ENCODE measurements around the gene RAB7B.

Gene RAB7B

DNA sequence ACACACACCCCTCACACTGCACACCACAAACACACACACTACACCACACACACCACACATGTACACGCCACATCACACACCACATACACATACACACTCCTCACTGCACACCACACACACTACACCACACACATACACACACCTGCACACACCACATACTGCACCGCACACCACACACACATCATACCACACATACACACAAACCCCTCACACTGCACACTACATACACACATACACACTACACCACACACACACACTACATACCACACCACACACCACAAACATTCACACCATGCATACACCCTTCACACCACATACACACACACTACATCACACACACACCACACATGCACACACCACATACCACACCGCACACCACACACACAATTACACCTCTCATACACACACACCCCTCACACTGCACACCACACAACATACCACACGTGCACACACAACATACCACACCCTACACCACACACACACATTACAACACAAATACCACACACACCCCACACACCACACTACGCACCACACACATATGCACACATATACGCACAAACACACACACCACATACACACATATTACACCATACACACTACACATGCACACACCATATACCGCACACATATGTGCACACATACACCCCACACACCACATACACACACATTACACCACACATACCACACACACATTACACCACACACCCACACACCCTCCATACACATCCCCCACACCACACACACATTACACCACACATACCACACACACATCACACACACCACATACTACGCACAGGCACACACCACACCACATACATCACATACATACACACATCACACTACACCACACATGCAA lies 29.6 kb downstream of the RAB7B start:
- DNase-seq (ENCODE audit: low read depth) = no peak

DNA sequence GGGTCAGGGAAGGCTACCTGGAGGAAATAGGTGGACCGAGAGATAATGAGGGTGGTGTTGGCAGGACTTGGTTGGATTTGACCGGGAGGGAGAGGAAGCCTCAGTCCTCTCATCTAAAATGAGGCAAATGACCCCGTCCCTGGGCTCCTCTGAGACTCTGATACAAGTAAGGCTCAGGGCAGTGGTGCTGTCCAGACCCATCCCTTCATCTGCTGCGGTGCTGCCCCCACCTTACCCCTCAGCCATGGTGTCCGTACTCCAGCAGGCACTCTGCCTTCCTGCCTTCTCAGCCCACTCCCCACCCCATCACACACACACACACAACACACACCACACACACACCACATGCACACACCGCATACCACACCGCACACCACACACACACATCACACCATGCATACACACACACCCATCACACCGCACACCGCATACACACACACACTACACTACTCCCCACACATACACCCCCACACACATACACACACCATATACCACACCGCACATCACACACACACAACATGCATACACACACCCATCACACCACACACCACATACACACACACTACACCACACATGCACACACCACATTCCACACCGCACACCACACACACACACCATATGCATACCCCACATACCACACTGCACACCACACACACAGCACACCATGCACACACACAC lies 30.6 kb downstream of the RAB7B start:
- DNase-seq (ENCODE audit: low read depth) = no peak

- DNase-seq (ENCODE audit: low read depth) = no peak
These were observed 31.1 kb downstream of the RAB7B start for GRCh38 chr1:205972081-205972480.

DNA sequence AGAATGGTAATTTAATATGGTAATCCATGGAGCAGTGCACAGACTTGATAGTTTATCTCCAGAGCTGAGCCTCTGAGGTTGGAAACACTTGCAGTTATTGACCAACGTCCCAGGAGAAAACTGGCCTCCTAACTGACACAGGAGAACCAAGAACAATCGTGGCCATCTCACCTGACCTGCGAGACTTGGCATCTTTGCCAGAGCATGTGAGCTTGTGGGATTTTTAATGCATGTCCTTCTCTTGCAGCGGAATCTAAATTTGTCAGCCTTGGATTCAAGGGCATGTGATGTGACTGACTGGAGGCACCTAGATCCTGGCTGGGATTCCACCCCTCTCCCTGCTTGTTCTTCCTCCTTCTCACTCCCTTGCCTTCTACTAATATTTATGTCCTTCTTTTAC lies 32.1 kb downstream of the RAB7B start:
- DNase-seq (ENCODE audit: low read depth) = no peak

DNA sequence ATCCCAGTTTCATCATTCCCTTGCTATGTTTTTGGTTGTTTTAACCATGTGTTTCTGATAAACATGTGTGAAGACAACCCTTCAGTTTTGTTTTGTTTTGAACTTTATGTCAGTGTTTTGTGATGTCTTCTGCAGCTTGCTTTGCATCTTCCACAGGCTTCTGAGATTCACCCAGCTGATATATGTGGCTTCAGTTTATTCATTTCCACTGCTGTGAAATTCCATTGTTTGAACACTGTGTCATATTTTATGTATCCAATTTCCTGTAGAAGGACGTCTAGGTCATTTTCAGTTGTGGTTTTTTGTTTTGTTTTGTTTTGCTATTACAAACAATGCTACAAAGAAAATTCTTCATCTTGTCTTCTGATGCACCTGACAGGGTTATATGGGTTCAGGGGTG lies 32.7 kb downstream of the RAB7B start:
- no peak for DNase-seq (ENCODE audit: low read depth)

GRCh38 chr1:205969229-205969628 lies 34.0 kb downstream of the RAB7B start:
- DNase-seq (ENCODE audit: low read depth) = no peak

- DNase-seq (ENCODE audit: low read depth) = no peak
These were observed 35.5 kb downstream of the RAB7B start for GRCh38 chr1:205967554-205968335.

GRCh38 chr1:205965036-205965884 lies 37.9 kb downstream of the RAB7B start:
- DNase-seq (ENCODE audit: low read depth) = no peak

- DNase-seq (ENCODE audit: low read depth) = no peak
These were observed 39.6 kb downstream of the RAB7B start for GRCh38 chr1:205963352-205964155.

DNA sequence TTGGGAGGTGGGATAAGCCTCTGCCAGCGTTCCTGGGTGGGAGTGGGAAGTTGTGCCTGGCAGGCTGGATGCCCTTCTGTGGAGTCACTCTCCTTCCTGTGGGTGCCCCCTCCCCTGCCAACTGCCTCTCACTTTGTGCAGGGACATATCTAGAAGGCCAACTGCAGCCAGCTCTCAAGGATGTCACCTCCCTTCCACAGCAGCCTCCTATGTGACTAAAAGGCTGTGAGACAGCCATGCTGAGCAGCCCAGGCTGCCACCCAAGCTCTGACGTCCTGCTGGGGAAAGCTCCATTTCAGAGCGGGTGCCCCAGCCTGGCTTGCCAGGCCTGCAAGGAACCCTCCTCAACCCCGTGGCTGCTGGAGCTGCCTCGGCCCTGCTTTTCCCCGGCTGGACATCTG lies 40.4 kb downstream of the RAB7B start:
- DNase-seq (ENCODE audit: low read depth) = no peak

- no peak for DNase-seq (ENCODE audit: low read depth)
These were observed 41.0 kb downstream of the RAB7B start for GRCh38 chr1:205961991-205962820.

GRCh38 chr1:205961405-205961804 lies 41.8 kb downstream of the RAB7B start:
- DNase-seq (ENCODE audit: low read depth) = no peak

- DNase-seq (ENCODE audit: low read depth) = no peak
These were observed 43.4 kb downstream of the RAB7B start for GRCh38 chr1:205959789-205960188.

DNA sequence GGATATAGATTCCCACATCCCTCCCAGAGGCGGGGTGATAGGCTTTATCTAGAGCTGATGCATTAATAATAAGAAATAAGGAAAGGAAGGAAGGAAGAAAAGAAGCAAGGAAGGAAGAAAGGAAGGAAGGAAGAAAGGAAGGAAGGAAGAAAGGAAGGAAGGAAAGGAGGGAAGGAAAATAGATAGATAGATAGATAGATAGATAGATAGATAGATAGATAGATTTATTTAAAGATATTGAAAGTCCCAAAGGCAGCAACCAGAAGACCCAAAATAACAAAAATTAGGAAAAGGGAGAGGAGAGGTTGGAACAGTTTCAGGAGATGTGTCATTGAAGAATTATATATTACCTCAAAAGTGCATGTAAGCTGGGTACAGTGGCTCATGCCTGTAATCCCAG lies 47.7 kb downstream of the RAB7B start:
- DNase-seq (ENCODE audit: low read depth) = no peak

DNA sequence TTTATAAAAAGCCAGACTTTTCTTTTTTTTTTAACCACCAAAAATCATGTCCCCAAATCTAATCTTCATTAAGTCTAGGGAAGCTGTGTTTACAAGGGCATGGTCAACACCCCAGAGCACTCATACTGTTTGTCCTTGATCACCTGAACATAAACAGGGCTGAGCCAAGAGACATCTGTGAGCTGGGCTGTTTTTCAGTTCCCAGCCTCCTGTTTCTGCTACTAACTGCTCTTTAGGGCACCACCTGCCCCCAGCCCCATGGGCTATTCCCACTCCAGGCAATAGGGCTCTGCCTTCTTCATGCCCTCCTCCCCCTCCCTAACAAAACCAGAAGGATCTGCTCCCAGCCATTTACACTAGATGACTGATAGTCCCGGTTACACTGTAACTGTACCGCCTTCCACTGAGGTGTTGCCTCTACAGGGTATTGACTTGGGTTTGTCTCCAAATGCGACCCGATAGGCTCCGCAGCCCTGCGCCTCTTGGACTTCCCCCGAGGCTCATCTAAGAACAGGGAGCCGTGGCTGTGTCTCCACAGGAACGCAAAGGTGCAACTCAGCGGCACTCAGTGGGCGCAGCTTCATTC lies 48.3 kb downstream of the RAB7B start:
- DNase-seq (ENCODE audit: low read depth) = no peak

DNA sequence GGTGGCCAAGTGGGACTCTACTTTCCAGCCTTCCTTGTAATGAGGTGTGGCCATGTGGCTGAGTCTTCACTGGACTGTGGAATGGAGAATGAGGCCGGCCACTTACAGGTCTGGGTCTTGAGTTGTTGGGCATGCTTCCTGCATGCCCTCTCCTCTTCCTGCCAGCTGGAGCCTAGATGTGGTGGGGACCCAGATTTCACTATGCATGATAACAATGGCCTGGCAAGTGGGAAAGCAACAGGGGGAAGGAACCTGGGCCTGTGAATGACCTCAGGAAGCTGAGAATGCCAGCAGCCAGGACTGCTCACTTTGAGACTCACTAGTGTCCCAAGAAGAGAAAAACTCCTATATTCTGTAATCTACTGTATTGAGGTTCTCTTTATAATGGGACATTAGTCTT lies 51.4 kb downstream of the RAB7B start:
- DNase-seq (ENCODE audit: low read depth) = no peak

- no peak for DNase-seq (ENCODE audit: low read depth)
These were observed 52.2 kb downstream of the RAB7B start for GRCh38 chr1:205950826-205951549.

GRCh38 chr1:205950280-205950679 lies 52.9 kb downstream of the RAB7B start:
- DNase-seq (ENCODE audit: low read depth) = no peak

DNA sequence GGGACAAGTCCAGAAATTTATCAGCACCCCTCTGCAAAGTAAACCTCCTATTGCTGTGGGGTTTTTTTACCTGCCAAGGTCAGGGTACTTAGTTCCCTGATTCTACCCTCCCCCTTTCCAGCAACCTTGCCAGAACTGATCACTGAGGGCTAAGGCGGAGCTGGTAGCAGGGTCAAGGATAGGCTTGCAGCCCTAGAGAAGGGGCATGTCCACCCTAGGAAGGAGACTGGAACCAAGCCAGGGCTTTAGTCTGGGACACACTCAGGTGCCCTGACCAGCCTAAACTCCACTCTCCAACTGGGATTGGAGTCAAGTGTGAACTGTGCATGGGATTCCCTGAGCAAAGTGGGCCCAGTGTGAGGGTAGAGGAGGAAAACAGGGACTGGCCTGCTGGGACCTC lies 53.4 kb downstream of the RAB7B start:
- DNase-seq (ENCODE audit: low read depth) = no peak

Data from activated gamma-delta T cell treated with anti-CD3 and anti-CD28 coated beads, Interleukin-2, amount 50 U/mL, for 16 hours (primary cell).